Type B pancreatic cell (in vitro differentiated cells): ENCODE results near the gene CCAR1. TPM values are rescaled to one million over a fixed set of nuclear protein-coding genes. Genes with fewer than 3 reads are reported as not detected.
A peak's percentile ranks its signal among the peaks of the same experiment; 100 is the strongest.
"Not testable (repeated sequence)": the region's sequence is repeated elsewhere in the genome, so short reads cannot be mapped to it uniquely, and the experiment has no call there.

ENCODE experiments used
- DNase-seq: peaks from one replicate; pipeline ENCODE4 v3.0.0; 2021; ENCODE audit warnings: mixed read lengths; ENCODE audit not compliant: unreplicated experiment; ENCODE audit errors: extremely low spot score
- H3K27ac Mint-ChIP-seq: 2 replicates; pipeline ENCODE4 v1.8.0; 2021; ENCODE audit warnings: mild to moderate bottlenecking, mixed read lengths
- H3K27me3 Mint-ChIP-seq: 2 replicates; pipeline ENCODE4 v1.8.0; 2021; ENCODE audit warnings: mixed read lengths
- H3K36me3 Mint-ChIP-seq: 2 replicates; pipeline ENCODE4 v1.8.0; 2021; ENCODE audit warnings: mixed read lengths
- H3K4me1 Mint-ChIP-seq: one replicate; pipeline ENCODE4 v1.8.0; 2021; ENCODE audit warnings: mixed read lengths; ENCODE audit not compliant: unreplicated experiment
- H3K4me3 Mint-ChIP-seq: 2 replicates; pipeline ENCODE4 v1.8.0; 2021; ENCODE audit warnings: mild to moderate bottlenecking, mixed read lengths
- H3K9me3 Mint-ChIP-seq: 2 replicates; pipeline ENCODE4 v1.8.0; 2021; ENCODE audit warnings: mixed read lengths
- total RNA-seq: library from RNA; stranded (reverse); gene quantifications from 2 replicates; pipeline ENCODE4 v1.2.1, GENCODE V29; 2021; ENCODE audit warnings: low replicate concordance
- TF ChIP-seq, protein P1 (sequence below): fragments of 200-600 bp; sonication (generic); conservative IDR thresholded peaks from 2 replicates; pipeline ENCODE4 v1.5.0; 2021; ENCODE audit warnings: antibody characterized with exemption, mild to moderate bottlenecking

Gene CCAR1
- total RNA-seq, 1 donor from 2014 or later: 109 TPM

DNA sequence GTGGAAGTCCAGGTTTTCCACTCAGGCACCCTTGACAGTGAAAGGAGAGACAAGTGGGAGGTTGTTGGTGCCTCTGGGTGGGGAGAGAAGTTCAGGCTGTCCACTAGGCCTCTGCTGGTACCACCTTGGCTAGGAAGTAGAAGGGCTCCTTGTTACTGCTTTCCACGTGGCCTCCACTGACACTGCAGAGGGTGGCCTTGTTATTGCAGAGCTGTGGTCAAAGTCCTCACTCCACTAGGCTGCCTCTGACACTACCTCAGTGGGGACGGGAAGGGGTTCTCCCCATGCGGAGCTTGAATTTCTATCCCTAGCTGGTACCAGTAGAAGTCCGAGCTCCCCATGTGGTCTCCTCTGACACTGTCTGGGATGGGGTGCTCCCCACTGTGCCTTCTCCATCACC is 91.4 kb downstream of the CCAR1 start:
- Mint-ChIP-seq H3K27ac (no peak overlapping the region), H3K4me3 (no peak overlapping the region), H3K4me1 (no peaks in the 10 kb centered on the region), H3K27me3 (no peaks in the 10 kb centered on the region), H3K36me3 (no peaks in the 10 kb centered on the region), H3K9me3 (no peaks in the 10 kb centered on the region)
- no peak for DNase-seq
- TF ChIP-seq, protein P1, sequence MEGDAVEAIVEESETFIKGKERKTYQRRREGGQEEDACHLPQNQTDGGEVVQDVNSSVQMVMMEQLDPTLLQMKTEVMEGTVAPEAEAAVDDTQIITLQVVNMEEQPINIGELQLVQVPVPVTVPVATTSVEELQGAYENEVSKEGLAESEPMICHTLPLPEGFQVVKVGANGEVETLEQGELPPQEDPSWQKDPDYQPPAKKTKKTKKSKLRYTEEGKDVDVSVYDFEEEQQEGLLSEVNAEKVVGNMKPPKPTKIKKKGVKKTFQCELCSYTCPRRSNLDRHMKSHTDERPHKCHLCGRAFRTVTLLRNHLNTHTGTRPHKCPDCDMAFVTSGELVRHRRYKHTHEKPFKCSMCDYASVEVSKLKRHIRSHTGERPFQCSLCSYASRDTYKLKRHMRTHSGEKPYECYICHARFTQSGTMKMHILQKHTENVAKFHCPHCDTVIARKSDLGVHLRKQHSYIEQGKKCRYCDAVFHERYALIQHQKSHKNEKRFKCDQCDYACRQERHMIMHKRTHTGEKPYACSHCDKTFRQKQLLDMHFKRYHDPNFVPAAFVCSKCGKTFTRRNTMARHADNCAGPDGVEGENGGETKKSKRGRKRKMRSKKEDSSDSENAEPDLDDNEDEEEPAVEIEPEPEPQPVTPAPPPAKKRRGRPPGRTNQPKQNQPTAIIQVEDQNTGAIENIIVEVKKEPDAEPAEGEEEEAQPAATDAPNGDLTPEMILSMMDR: no peak

DNA sequence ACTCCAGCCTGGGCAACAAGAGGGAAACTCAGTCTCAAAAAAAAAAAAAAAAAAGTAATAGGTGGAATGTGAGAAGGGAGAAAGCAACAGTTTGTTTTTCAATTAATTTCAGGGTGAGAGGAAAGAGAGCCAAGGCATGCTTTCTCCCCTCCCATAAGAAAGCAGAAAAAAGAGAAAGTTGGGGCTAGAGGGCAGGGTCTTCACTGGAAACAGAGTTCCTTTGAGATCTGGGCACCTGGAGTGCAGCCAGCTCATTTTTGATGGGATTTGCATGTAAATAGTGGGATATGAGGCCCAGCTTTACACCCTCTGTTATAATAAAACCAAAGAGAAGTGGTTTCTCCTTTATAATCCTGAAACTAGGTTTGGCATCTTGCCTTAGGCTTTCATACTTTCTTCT is 92.5 kb downstream of the CCAR1 start:
- Mint-ChIP-seq H3K4me3 (no peak overlapping the region), H3K27ac (no peak overlapping the region), H3K4me1 (no peaks in the 10 kb centered on the region), H3K27me3 (no peaks in the 10 kb centered on the region), H3K9me3 (no peaks in the 10 kb centered on the region), H3K36me3 (no peaks in the 10 kb centered on the region)
- DNase-seq: no peak
- TF ChIP-seq, protein P1: no peak

DNA sequence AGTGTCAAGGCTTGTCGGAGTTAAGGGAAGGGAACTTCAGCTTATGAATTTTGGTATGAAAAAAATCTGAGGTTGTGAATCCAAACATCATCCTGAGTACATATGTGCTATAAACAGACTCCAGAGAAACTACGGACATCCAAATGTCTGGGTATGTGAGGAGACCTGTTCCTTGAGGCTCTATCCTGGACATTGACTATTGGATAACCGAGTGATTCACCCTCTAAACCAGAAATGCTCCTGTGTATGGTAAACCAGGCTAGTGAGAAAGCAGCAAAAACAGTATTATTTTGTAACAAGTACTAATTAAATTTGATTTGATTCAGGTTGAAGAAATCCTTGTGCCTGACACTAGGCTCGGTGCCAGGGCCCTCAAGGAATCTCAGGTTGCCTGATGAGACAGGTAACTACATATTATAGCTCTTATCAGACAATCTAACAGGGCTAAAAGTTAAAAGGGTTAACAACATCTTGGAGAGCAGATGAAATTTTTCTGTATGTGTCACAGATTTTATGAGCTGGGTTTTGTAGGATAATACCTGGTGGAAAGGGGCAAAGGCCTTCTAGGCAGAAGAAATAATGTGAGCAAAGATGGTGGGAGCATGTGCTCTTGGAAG is 95.9 kb downstream of the CCAR1 start:
- TF ChIP-seq, protein P1: no peak
- Mint-ChIP-seq H3K27me3 (no peaks in the 10 kb centered on the region), H3K36me3 (no peaks in the 10 kb centered on the region), H3K9me3 (no peaks in the 10 kb centered on the region), H3K27ac (no peak overlapping the region), H3K4me3 (no peak overlapping the region), H3K4me1 (no peaks in the 10 kb centered on the region)
- no peak for DNase-seq

DNA sequence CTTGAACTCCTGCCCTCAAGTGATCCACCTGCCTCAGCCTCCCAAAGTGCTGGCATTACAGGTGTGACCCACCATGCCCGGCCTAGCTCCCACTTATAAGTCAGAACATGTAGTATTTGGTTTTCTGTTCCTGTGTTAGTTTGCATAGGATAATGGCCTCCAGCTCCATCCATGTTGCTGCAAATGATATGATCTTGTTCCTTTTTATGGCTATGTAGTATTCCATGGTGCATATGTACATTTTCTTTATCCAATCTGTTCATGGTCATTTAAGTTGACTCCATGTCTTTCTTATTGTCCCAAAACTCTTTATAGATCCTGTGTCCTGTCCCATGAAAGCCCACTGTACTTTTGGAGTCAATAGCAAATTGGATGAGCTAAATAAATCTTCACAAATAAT is 99.3 kb downstream of the CCAR1 start:
- not testable (repeated sequence) for H3K9me3 Mint-ChIP-seq, DNase-seq, H3K27me3 Mint-ChIP-seq, H3K4me1 Mint-ChIP-seq, H3K36me3 Mint-ChIP-seq, H3K27ac Mint-ChIP-seq, H3K4me3 Mint-ChIP-seq

DNA sequence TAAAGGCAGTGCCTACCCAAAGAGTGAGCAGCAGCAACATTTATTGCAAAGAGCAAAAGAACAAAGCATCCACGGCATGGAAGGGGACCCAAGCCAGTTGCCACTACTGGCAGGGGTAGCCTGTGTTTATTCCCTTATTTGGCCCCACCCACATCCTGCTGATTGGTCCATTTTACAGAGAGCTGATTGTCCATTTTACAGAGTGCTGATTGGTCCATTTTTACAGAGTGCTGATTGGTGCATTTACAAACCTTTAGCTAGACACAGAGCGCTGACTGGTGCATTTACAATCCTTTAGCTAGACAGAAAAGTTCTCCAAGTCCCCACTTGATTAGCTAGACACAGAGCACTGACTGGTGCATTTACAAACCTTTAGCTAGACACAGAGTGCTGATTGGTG is 101.6 kb downstream of the CCAR1 start:
- not testable (repeated sequence) for DNase-seq, H3K9me3 Mint-ChIP-seq, H3K36me3 Mint-ChIP-seq, H3K4me3 Mint-ChIP-seq, H3K27me3 Mint-ChIP-seq, H3K4me1 Mint-ChIP-seq, H3K27ac Mint-ChIP-seq

DNA sequence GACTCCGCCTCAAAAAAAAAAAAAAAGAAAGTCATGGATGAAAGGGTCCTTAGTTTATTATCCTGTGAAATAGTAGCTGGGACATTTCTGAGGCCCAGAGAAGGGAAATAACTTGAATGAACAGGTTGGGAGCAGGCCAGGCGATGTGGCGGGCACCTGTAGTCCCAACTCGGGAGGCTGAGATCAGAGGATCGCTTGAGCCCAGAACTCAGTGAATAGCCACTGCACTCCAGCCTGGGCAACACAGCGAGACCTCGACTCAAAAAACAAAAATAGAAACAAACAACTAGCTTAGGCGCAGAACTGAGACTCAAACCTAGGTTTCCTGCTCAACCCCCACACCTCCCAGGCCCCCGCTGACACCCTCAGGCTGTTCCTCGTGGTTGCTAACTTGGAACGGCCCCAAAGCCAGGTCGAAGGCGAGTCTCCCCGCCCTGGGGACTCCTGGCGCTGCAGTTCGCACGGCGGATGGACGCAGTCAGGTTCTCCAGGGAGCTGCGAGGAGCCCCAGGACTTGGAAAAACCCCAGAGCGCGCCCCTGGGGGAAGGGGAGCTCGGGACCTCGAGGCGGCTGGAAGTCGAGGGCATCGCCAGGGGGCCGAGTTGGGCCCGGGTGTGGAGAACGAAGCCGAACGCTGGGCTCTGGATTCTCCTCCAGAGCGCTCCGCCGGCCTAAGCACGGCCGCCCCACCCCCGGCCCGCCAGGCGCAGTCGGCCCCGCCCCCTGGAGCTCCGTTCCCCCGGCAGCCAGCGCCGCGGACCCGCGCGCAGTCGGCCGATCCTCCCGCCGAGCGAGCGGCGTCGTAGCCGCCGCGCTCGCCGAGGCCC is 105.9 kb downstream of the CCAR1 start, which contains the start of gene STOX1:
STOX1 (plus strand) TSS at position 768 of the 828 bp plus-strand sequence. CDS start 93 bp downstream, outside the sequence.
- Mint-ChIP-seq H3K4me3 (peak within 1 kb of the TSS; percentile 88), H3K27me3 (peaks cover 16% of the 10 kb centered on the region), H3K27ac (no peak within 1 kb of the TSS), H3K36me3 (no peaks in the 10 kb centered on the region), H3K9me3 (no peaks in the 10 kb centered on the region), H3K4me1 (no peaks in the 10 kb centered on the region)
- TF ChIP-seq, protein P1: peak; percentile 10
- peak; percentile 75 for DNase-seq

DNA sequence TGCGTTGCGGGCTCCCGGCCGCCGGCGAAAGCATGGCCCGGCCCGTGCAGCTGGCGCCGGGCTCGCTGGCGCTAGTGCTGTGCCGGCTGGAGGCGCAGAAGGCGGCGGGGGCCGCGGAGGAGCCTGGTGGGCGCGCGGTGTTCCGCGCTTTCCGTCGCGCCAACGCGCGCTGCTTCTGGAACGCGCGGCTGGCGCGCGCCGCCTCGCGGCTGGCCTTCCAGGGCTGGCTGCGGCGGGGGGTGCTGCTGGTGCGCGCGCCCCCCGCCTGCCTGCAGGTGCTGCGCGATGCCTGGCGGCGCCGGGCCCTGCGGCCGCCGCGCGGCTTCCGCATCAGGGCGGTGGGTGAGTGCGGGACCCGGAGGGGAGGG is 106.5 kb downstream of the CCAR1 start:
- H3K4me3 Mint-ChIP-seq, H3K36me3 Mint-ChIP-seq, DNase-seq, H3K9me3 Mint-ChIP-seq, H3K4me1 Mint-ChIP-seq, H3K27ac Mint-ChIP-seq: not testable (repeated sequence)
- peaks cover 16% of the 10 kb centered on the region for H3K27me3 Mint-ChIP-seq

DNA sequence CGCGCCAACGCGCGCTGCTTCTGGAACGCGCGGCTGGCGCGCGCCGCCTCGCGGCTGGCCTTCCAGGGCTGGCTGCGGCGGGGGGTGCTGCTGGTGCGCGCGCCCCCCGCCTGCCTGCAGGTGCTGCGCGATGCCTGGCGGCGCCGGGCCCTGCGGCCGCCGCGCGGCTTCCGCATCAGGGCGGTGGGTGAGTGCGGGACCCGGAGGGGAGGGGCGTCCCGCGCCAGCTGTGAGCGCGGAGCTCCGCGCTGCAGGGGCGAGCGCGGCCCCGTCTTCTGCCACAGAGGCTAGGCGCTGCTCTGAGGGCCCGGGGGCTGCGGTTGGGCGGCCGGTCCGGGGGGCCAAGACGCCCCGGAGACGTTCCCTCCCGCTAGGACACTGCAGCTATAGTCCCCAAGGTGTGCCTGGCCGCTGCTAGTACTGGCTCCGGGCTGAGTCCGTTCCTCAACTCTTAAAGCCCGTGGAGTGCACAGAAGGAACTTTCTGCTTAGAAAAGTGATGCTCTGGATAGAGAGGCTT is 107.1 kb downstream of the CCAR1 start:
- DNase-seq, H3K4me1 Mint-ChIP-seq, H3K27ac Mint-ChIP-seq, H3K36me3 Mint-ChIP-seq, H3K9me3 Mint-ChIP-seq: not testable (repeated sequence)
- Mint-ChIP-seq H3K4me3 (peak overlapping the region; percentile 80), H3K27me3 (peaks cover 16% of the 10 kb centered on the region)
